ENCODE data around the gene PLPP6. TPM values are rescaled to one million over a fixed set of nuclear protein-coding genes. Genes with fewer than 3 reads are reported as not detected.

PLPP6 gene
- total RNA-seq, 1 experiment from 2014 or later = 6.3 TPM

GRCh38 chr9:4622016-4622415, 40.1 kb upstream of the PLPP6 start:
- Mint-ChIP-seq H3K36me3 (ENCODE audit: insufficient read depth, unreplicated experiment) (no peaks in the 10 kb centered on the region), H3K4me1 (ENCODE audit: insufficient read depth, unreplicated experiment) (no peaks in the 10 kb centered on the region), H3K27me3 (ENCODE audit: insufficient read depth, unreplicated experiment) (no peaks in the 10 kb centered on the region), H3K4me3 (ENCODE audit: unreplicated experiment) (no peak overlapping the region), H3K9me3 (ENCODE audit: unreplicated experiment) (no peaks in the 10 kb centered on the region), H3K27ac (ENCODE audit: low read depth, unreplicated experiment) (no peak overlapping the region)
- CTCF ChIA-PET = no interaction called here
- no TSS peak for BruUV-seq (replicated peaks)
- TF ChIP-seq, protein P1, sequence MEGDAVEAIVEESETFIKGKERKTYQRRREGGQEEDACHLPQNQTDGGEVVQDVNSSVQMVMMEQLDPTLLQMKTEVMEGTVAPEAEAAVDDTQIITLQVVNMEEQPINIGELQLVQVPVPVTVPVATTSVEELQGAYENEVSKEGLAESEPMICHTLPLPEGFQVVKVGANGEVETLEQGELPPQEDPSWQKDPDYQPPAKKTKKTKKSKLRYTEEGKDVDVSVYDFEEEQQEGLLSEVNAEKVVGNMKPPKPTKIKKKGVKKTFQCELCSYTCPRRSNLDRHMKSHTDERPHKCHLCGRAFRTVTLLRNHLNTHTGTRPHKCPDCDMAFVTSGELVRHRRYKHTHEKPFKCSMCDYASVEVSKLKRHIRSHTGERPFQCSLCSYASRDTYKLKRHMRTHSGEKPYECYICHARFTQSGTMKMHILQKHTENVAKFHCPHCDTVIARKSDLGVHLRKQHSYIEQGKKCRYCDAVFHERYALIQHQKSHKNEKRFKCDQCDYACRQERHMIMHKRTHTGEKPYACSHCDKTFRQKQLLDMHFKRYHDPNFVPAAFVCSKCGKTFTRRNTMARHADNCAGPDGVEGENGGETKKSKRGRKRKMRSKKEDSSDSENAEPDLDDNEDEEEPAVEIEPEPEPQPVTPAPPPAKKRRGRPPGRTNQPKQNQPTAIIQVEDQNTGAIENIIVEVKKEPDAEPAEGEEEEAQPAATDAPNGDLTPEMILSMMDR (IDR thresholded peaks at IDR 0.05; ENCODE audit: unreplicated experiment) = no peak
- POLR2A ChIA-PET = no interaction called here
- DNase-seq (ENCODE audit: unreplicated experiment) = no peak
- intact Hi-C loops (cut with micrococcal nuclease) = no loop called here

DNA sequence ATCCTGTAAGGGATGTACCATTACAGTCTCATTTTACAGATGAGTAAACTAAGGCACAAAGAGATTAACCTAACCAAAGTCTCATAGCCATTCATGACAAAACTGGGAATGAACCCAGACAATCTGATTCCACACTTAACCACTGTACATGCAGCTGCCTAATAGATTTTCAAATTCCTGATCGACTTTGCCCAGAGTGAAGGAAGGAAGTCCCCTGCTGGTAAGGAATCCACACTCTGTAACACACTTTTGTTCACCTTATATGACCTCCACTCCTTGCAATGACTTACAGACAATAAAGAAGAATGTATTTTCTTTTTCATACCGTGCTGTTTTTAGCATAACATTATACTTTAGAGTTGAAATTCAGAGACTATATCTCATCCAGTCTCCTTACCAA, 31.3 kb upstream of the PLPP6 start:
- Mint-ChIP-seq H3K36me3 (ENCODE audit: insufficient read depth, unreplicated experiment) (peaks cover 6% of the 10 kb centered on the region), H3K9me3 (ENCODE audit: unreplicated experiment) (no peaks in the 10 kb centered on the region), H3K4me1 (ENCODE audit: insufficient read depth, unreplicated experiment) (no peaks in the 10 kb centered on the region), H3K27me3 (ENCODE audit: insufficient read depth, unreplicated experiment) (no peaks in the 10 kb centered on the region), H3K27ac (ENCODE audit: low read depth, unreplicated experiment) (no peak overlapping the region), H3K4me3 (ENCODE audit: unreplicated experiment) (no peak overlapping the region)
- ChIA-PET POLR2A (no interaction called here), CTCF (no interaction called here)
- TF ChIP-seq, protein P1 (IDR thresholded peaks at IDR 0.05; ENCODE audit: unreplicated experiment) = no peak
- no peak for DNase-seq (ENCODE audit: unreplicated experiment)
- BruUV-seq (replicated peaks) = no TSS peak
- intact Hi-C loops (cut with micrococcal nuclease) = no loop called here

- Mint-ChIP-seq H3K4me1 (ENCODE audit: insufficient read depth, unreplicated experiment) (no peaks in the 10 kb centered on the region), H3K9me3 (ENCODE audit: unreplicated experiment) (no peaks in the 10 kb centered on the region), H3K27ac (ENCODE audit: low read depth, unreplicated experiment) (no peak overlapping the region), H3K4me3 (ENCODE audit: unreplicated experiment) (no peak overlapping the region), H3K36me3 (ENCODE audit: insufficient read depth, unreplicated experiment) (peaks cover 6% of the 10 kb centered on the region), H3K27me3 (ENCODE audit: insufficient read depth, unreplicated experiment) (no peaks in the 10 kb centered on the region)
- no peak for DNase-seq (ENCODE audit: unreplicated experiment)
- CTCF ChIA-PET = interaction anchor here (0.5 to 2.2 kb wide), 8 partner anchors 18 to 510 kb away, joined by 3 to 8 read pairs (median 3); no protein-coding TSS in a partner anchor
- BruUV-seq (replicated peaks) = no TSS peak
- POLR2A ChIA-PET = no interaction called here
- TF ChIP-seq, protein P1 (IDR thresholded peaks at IDR 0.05; ENCODE audit: unreplicated experiment) = no peak
- intact Hi-C loops (cut with micrococcal nuclease) = no loop called here
Measured at GRCh38 chr9:4638968-4639367, 23.1 kb upstream of the PLPP6 start.

DNA sequence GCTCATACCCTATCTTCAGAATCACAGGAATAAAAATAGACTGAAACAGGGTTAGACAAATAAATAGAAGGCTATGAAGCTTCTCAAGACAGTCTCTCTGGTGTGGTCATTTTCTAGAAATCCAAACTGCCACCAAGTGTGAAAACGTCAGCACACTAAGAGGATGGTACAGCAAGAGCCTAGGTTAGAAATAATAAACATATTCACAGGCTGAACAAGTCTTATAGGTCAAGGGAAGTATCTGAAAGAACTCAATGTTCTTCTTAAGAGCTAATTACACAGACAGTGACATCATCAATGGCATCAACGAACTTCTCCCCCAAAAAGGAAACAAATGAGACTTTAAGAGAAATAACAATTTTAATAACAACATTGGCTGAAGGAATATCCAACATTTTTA, 22.7 kb upstream of the PLPP6 start:
- Mint-ChIP-seq H3K27me3 (ENCODE audit: insufficient read depth, unreplicated experiment) (no peaks in the 10 kb centered on the region), H3K4me3 (ENCODE audit: unreplicated experiment) (no peak overlapping the region), H3K9me3 (ENCODE audit: unreplicated experiment) (no peaks in the 10 kb centered on the region), H3K4me1 (ENCODE audit: insufficient read depth, unreplicated experiment) (no peaks in the 10 kb centered on the region), H3K36me3 (ENCODE audit: insufficient read depth, unreplicated experiment) (peaks cover 6% of the 10 kb centered on the region), H3K27ac (ENCODE audit: low read depth, unreplicated experiment) (no peak overlapping the region)
- BruUV-seq (replicated peaks) = no TSS peak
- no peak for DNase-seq (ENCODE audit: unreplicated experiment)
- POLR2A ChIA-PET = no interaction called here
- TF ChIP-seq, protein P1 (IDR thresholded peaks at IDR 0.05; ENCODE audit: unreplicated experiment) = no peak
- CTCF ChIA-PET = interaction anchor here (0.5 to 2.2 kb wide), 8 partner anchors 19 to 329 kb away, joined by 3 to 8 read pairs (median 4); no protein-coding TSS in a partner anchor
- intact Hi-C loops (cut with micrococcal nuclease) = no loop called here
